Esophagus squamous epithelium (tissue), 5 donors: ENCODE data around the gene STK4. TPM values are rescaled to one million over a fixed set of nuclear protein-coding genes. Genes with fewer than 3 reads are reported as not detected.

Experiments used
- DNase-seq: peaks from one replicate; lab custom pipeline; 2025; lab: John Stamatoyannopoulos, UW
- H3K27ac ChIP-seq, 4 donors: fragments of 200-600 bp; sonication (generic); one replicate each; pipeline ENCODE4 v1.5.1; 2016 to 2019; ENCODE audit warnings: mild to moderate bottlenecking in 1 of 4
- H3K27me3 ChIP-seq, 4 donors: fragments of 200-600 bp; sonication (generic); 1 replicate in 3 of 4; 2 replicates in 1 of 4; pipeline versions ENCODE4 v1.5.1 to v1.6.0; 2017 to 2021; ENCODE audit warnings: antibody characterized with exemption in 1 of 4
- H3K36me3 ChIP-seq, 3 donors: fragments of 200-600 bp; sonication (generic); one replicate each; pipeline ENCODE4 v1.5.1; 2016 to 2019
- H3K4me1 ChIP-seq, 3 donors: fragments of 200-600 bp; sonication (generic); one replicate each; pipeline ENCODE4 v1.5.1; 2017 to 2019
- H3K4me3 ChIP-seq, 4 donors: fragments of 200-600 bp; sonication (generic); 1 replicate in 3 of 4; 2 replicates in 1 of 4; pipeline ENCODE4 v1.5.1; 2016 to 2019; ENCODE audit warnings: mild to moderate bottlenecking in 2 of 4, moderate library complexity in 1 of 4
- H3K9me3 ChIP-seq, 3 donors: fragments of 200-600 bp; sonication (generic); one replicate each; pipeline ENCODE4 v1.5.1; 2016 to 2019
- CTCF ChIP-seq, 6 experiments: fragments of 450-650 bp in 4 of 6; fragments of 200-600 bp in 2 of 6; sonication (generic) in 2 of 6; IDR thresholded peaks; one replicate each; pipeline ENCODE4 v1.5.1; 2016 to 2019; ENCODE audit warnings: antibody characterized with exemption in 6 of 6, mild to moderate bottlenecking in 4 of 6, moderate library complexity in 4 of 6
- POLR2A ChIP-seq, 4 donors: fragments of 450-650 bp; IDR thresholded peaks; one replicate each; pipeline ENCODE4 v1.6.1; 2017; ENCODE audit warnings: antibody characterized with exemption in 4 of 4, mild to moderate bottlenecking in 4 of 4, moderate library complexity in 3 of 4
- WGBS, 2 donors: methylation state at CpG; one replicate each; pipeline ENCODE4 v1.1.5; 2018; 5-methylcytosine and 5-hydroxymethylcytosine counted together
- intact Hi-C: fragments of 100-400 bp; cut with DNase I; formaldehyde crosslinking; loops from one replicate; pipeline ENCODE4 v1.15.0; 2022
- total RNA-seq, 4 donors: library from RNA; depleted of rRNA; stranded (reverse); fragments of >200 nt; gene quantifications; one replicate each; pipeline ENCODE4 v1.1.0, GENCODE V29; 2016
- donor health status: DM: yes; HTN: yes; CAD: no.

The STK4 gene
- total RNA-seq, 4 donors from 2014 or later: 14.6 to 29.8 (median 17.6) TPM

- intact Hi-C loops: no loop called here
- no peak for DNase-seq
- H3K4me3 ChIP-seq: no peak overlapping the region
- H3K27me3 ChIP-seq: peaks cover 0 to 53% (median 0%) of the 10 kb centered on the region in 4 donors
- 28 to 45% methylated on average over 5 of the region's 5 CpGs for WGBS, 2 donors
- H3K36me3 ChIP-seq: no peaks in the 10 kb centered on the region
- no peak overlapping the region for H3K27ac ChIP-seq
- peaks cover 0 to 14% (median 6%) of the 10 kb centered on the region in 3 donors for H3K4me1 ChIP-seq
- H3K9me3 ChIP-seq: no peaks in the 10 kb centered on the region
- TF ChIP-seq POLR2A (IDR thresholded peaks at IDR 0.05) (no peak), CTCF (IDR thresholded peaks at IDR 0.05) (no peak)
These were observed 138.5 kb downstream of the STK4 start for GRCh38 chr20:45104786-45105185.

GRCh38 chr20:45105317-45105716 lies 139.0 kb downstream of the STK4 start:
- Histone ChIP-seq H3K27ac (no peak overlapping the region), H3K4me3 (no peak overlapping the region), H3K27me3 (peaks cover 0 to 47% (median 0%) of the 10 kb centered on the region in 4 donors), H3K9me3 (no peaks in the 10 kb centered on the region), H3K4me1 (peaks cover 0 to 14% (median 6%) of the 10 kb centered on the region in 3 donors), H3K36me3 (no peaks in the 10 kb centered on the region)
- DNase-seq: no peak
- WGBS, 2 donors: 89 to 96% methylated on average over 2 of the region's 2 CpGs
- TF ChIP-seq POLR2A (IDR thresholded peaks at IDR 0.05): no peak
- TF ChIP-seq CTCF (IDR thresholded peaks at IDR 0.05): no peak
- intact Hi-C loops: no loop called here

- Histone ChIP-seq H3K9me3 (no peaks in the 10 kb centered on the region), H3K27me3 (peaks cover 0 to 34% (median 0%) of the 10 kb centered on the region in 4 donors), H3K4me3 (no peak overlapping the region), H3K27ac (no peak overlapping the region), H3K36me3 (no peaks in the 10 kb centered on the region), H3K4me1 (peaks cover 0 to 11% (median 4%) of the 10 kb centered on the region in 3 donors)
- 68 to 78% methylated on average over 8 of the region's 8 CpGs for WGBS, 2 donors
- TF ChIP-seq POLR2A (IDR thresholded peaks at IDR 0.05): no peak
- no peak for TF ChIP-seq CTCF (IDR thresholded peaks at IDR 0.05)
- intact Hi-C loops: no loop called here
- no peak for DNase-seq
These were observed 143.3 kb downstream of the STK4 start for GRCh38 chr20:45109634-45110033.

GRCh38 chr20:45110301-45110700 lies 144.0 kb downstream of the STK4 start:
- DNase-seq: no peak
- peaks cover 0 to 34% (median 0%) of the 10 kb centered on the region in 4 donors for H3K27me3 ChIP-seq
- TF ChIP-seq POLR2A (IDR thresholded peaks at IDR 0.05): no peak
- TF ChIP-seq CTCF (IDR thresholded peaks at IDR 0.05): no peak
- H3K4me3 ChIP-seq: no peak overlapping the region
- no peaks in the 10 kb centered on the region for H3K36me3 ChIP-seq
- intact Hi-C loops: no loop called here
- 100% methylated on average over 1 of the region's 11 CpGs for WGBS, 2 donors
- peaks cover 7 to 18% (median 10%) of the 10 kb centered on the region in 3 donors for H3K4me1 ChIP-seq
- no peaks in the 10 kb centered on the region for H3K9me3 ChIP-seq
- no peak overlapping the region for H3K27ac ChIP-seq

GRCh38 chr20:45111285-45111684 lies 145.0 kb downstream of the STK4 start:
- H3K4me3 ChIP-seq: no peak overlapping the region
- H3K9me3 ChIP-seq: no peaks in the 10 kb centered on the region
- WGBS, 2 donors: 69 to 83% methylated on average over 2 to 10 of the region's 11 CpGs
- peaks cover 9 to 22% (median 10%) of the 10 kb centered on the region in 3 donors for H3K4me1 ChIP-seq
- H3K27me3 ChIP-seq: peaks cover 0 to 34% (median 0%) of the 10 kb centered on the region in 4 donors
- no peak for DNase-seq
- no peaks in the 10 kb centered on the region for H3K36me3 ChIP-seq
- TF ChIP-seq CTCF (IDR thresholded peaks at IDR 0.05): no peak
- no peak for TF ChIP-seq POLR2A (IDR thresholded peaks at IDR 0.05)
- H3K27ac ChIP-seq: no peak overlapping the region
- intact Hi-C loops: no loop called here
